HCT116 (cell line): Measurements from ENCODE around the gene SARS1.
A peak's percentile ranks its signal among the peaks of the same experiment; 100 is the strongest.

Source experiments
- ATF3 ChIP-seq: IDR thresholded peaks from 2 replicates; pipeline ENCODE4 v1.6.1; 2012
- CTCF ChIP-seq, 3 experiments: fragments of 200-600 bp in 1 of 3; sonication (generic) in 1 of 3; IDR thresholded peaks in 2 of 3; conservative IDR thresholded peaks in 1 of 3; 2 replicates each; pipeline ENCODE4 v1.5.1; 2012 to 2017; ENCODE audit warnings: low read depth in 2 of 3, low read length in 2 of 3, antibody characterized with exemption in 1 of 3, borderline replicate concordance in 1 of 3, control low read depth in 1 of 3, mild to moderate bottlenecking in 1 of 3, mixed read lengths in 1 of 3, mixed run types in 1 of 3, moderate library complexity in 1 of 3; ENCODE audit not compliant: insufficient read depth in 1 of 3
- ELF1 ChIP-seq: IDR thresholded peaks from 2 replicates; pipeline ENCODE4 v1.6.1; 2012; ENCODE audit warnings: low read depth, borderline replicate concordance
- EZH2 ChIP-seq: fragments of 200-600 bp; sonication (generic); IDR thresholded peaks from 2 replicates; pipeline ENCODE4 v1.6.1; 2017; ENCODE audit warnings: antibody characterized with exemption, mixed run types
- EZH2phosphoT487 ChIP-seq: fragments of 200-600 bp; IDR thresholded peaks from 2 replicates; pipeline ENCODE4 v1.6.1; 2018; ENCODE audit warnings: antibody characterized with exemption, borderline replicate concordance
- JUND ChIP-seq: IDR thresholded peaks from 2 replicates; pipeline ENCODE4 v1.6.1; 2012
- POLR2A ChIP-seq: IDR thresholded peaks from 2 replicates; pipeline ENCODE4 v1.7.0; 2011; ENCODE audit warnings: borderline replicate concordance; ENCODE audit not compliant: insufficient read depth, insufficient read length; ENCODE audit errors: extremely low read depth
- POLR2AphosphoS5 ChIP-seq: IDR thresholded peaks from 2 replicates; pipeline ENCODE4 v1.6.1; 2011; ENCODE audit warnings: mild to moderate bottlenecking, low read depth, low read length, moderate library complexity
- SRF ChIP-seq: IDR thresholded peaks from 2 replicates; pipeline ENCODE4 v1.6.1; 2012; ENCODE audit warnings: low read depth
- ZBTB33 ChIP-seq: IDR thresholded peaks from 2 replicates; pipeline ENCODE4 v1.6.1; 2011; ENCODE audit warnings: mild to moderate bottlenecking, low read length, moderate library complexity; ENCODE audit not compliant: insufficient replicate concordance; ENCODE audit errors: extremely low read depth
- ZNF274 ChIP-seq: fragments of 200-500 bp; sonication (Bioruptor generic); IDR thresholded peaks from 2 replicates; pipeline ENCODE4 v1.6.1; 2014; ENCODE audit warnings: mild to moderate bottlenecking, low read depth, low read length, inconsistent platforms

- no peak for TF ChIP-seq CTCF (IDR thresholded peaks at IDR 0.05 in 2 of 3, conservative IDR thresholded peaks at IDR 0.05 in 1 of 3; ENCODE audit: borderline replicate concordance in 1 of 3, insufficient read depth in 1 of 3, low read depth in 2 of 3, low read length in 2 of 3)
- TF ChIP-seq POLR2A, result no peak
- no peak for TF ChIP-seq ATF3
- no peak for TF ChIP-seq ELF1
- 0 out of 2 replicates have a peak, but pooled peaks have one; percentile 12 for TF ChIP-seq JUND
- TF ChIP-seq EZH2phosphoT487, result no peak
- peak; percentile 69 for TF ChIP-seq POLR2AphosphoS5
- no peak for TF ChIP-seq SRF
- no peak for TF ChIP-seq EZH2
- TF ChIP-seq ZBTB33, result no peak
- no peak for TF ChIP-seq ZNF274
These were observed 1.2 kb downstream of the SARS1 start for GRCh38 chr1:109214695-109215623.
